Measurements from ENCODE around the gene MAPK10.

Gene MAPK10

DNA sequence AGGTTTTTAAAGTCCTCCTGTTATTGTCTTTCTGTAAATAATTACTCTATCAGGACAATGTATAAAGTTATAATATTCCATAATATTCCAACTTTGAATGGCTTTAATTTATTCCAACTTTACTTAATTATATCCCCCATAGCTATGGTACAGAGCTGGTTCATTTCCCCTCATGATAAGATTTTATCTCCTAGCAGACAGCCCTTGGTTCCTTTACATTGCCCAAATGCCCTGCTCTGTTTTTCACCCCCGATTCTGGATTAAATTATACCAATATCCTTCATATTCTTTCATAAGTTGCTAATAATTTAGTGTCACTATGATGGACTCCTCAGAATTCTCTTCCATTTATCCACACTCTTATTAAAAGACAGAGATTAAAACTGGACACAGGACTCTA lies 340.5 kb downstream of the MAPK10 start:
- no peak overlapping the region for H3K27ac ChIP-seq (ENCODE audit: low read length)
- no peak overlapping the region for H3K4me2 ChIP-seq (ENCODE audit: low read length)
- no peak overlapping the region for H3K9ac ChIP-seq (ENCODE audit: low read length)
- no peaks in the 10 kb centered on the region for H3K36me3 ChIP-seq (replicated peaks; ENCODE audit: low read depth, low read length)
- no peaks in the 10 kb centered on the region for H3K27me3 ChIP-seq (ENCODE audit: low read depth, low read length)
- H3K4me1 ChIP-seq (ENCODE audit: low read length) = peaks cover 11% of the 10 kb centered on the region
- no peaks in the 10 kb centered on the region for H3K79me2 ChIP-seq (ENCODE audit: low read length)
- TF ChIP-seq EZH2phosphoT487 (IDR thresholded peaks at IDR 0.05; ENCODE audit: low read depth) = no peak
- TF ChIP-seq, protein P1, sequence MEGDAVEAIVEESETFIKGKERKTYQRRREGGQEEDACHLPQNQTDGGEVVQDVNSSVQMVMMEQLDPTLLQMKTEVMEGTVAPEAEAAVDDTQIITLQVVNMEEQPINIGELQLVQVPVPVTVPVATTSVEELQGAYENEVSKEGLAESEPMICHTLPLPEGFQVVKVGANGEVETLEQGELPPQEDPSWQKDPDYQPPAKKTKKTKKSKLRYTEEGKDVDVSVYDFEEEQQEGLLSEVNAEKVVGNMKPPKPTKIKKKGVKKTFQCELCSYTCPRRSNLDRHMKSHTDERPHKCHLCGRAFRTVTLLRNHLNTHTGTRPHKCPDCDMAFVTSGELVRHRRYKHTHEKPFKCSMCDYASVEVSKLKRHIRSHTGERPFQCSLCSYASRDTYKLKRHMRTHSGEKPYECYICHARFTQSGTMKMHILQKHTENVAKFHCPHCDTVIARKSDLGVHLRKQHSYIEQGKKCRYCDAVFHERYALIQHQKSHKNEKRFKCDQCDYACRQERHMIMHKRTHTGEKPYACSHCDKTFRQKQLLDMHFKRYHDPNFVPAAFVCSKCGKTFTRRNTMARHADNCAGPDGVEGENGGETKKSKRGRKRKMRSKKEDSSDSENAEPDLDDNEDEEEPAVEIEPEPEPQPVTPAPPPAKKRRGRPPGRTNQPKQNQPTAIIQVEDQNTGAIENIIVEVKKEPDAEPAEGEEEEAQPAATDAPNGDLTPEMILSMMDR (IDR thresholded peaks at IDR 0.05; ENCODE audit: low read depth, low read length) = no peak
- H4K20me1 ChIP-seq (ENCODE audit: insufficient read depth, low read length) = no peaks in the 10 kb centered on the region
- H3K9me3 ChIP-seq (ENCODE audit: insufficient read depth, low read length) = no peaks in the 10 kb centered on the region
- no peak overlapping the region for H2AFZ ChIP-seq (ENCODE audit: low read depth, low read length)
- no peak overlapping the region for H3K4me3 ChIP-seq (ENCODE audit: low read length)

DNA sequence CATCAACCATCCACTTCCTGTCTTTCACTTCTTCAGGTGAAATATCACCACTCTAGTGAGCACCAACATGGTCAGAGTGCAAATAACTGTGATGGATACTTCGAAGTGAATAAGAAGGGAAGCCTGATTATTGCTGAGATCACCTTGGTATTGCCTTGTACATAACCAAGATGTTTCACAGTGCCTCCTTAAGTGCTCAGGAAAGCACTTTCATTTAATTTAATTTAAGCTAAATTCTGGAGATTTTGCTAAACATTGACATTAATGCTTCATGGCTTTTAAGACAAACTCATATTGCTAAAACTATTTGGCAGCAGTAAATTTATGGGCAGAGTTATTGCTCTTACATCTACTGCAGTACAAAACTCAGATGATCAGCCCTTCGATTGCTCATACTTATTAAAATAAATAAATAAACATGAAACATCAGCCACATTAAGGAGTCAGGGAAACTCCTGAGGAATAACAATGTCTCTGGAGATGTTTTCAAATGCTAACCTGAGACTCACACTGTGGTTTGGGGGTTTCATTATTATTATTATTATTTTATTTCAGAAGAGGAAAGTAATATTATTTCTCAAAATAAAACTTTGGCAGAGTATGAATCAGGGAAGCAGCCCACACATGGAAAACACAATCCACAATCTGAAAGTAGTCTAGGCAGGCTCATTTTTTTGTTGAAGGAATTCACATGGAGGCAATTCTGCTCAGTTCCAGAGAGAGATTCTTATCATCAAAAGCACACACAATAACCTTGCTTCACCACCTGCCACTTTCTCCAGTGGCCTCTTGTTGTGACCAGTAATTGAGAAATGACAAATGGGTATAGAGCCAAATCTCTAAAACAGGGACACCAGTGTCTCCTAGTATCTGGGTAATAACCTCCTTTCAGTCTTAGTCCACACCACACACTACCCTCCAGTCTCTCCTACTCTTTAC lies 344.2 kb downstream of the MAPK10 start:
- H3K36me3 ChIP-seq (replicated peaks; ENCODE audit: low read depth, low read length) = no peaks in the 10 kb centered on the region
- no peak overlapping the region for H3K27ac ChIP-seq (ENCODE audit: low read length)
- no peak overlapping the region for H3K9ac ChIP-seq (ENCODE audit: low read length)
- H3K4me2 ChIP-seq (ENCODE audit: low read length) = no peak overlapping the region
- no peak overlapping the region for H2AFZ ChIP-seq (ENCODE audit: low read depth, low read length)
- no peaks in the 10 kb centered on the region for H3K79me2 ChIP-seq (ENCODE audit: low read length)
- H3K4me3 ChIP-seq (ENCODE audit: low read length) = no peak overlapping the region
- no peaks in the 10 kb centered on the region for H3K27me3 ChIP-seq (ENCODE audit: low read depth, low read length)
- no peaks in the 10 kb centered on the region for H4K20me1 ChIP-seq (ENCODE audit: insufficient read depth, low read length)
- H3K4me1 ChIP-seq (ENCODE audit: low read length) = peaks cover 16% of the 10 kb centered on the region
- no peaks in the 10 kb centered on the region for H3K9me3 ChIP-seq (ENCODE audit: insufficient read depth, low read length)
- TF ChIP-seq, protein P1 (IDR thresholded peaks at IDR 0.05; ENCODE audit: low read depth, low read length) = no peak
- no peak for TF ChIP-seq EZH2phosphoT487 (IDR thresholded peaks at IDR 0.05; ENCODE audit: low read depth)

DNA sequence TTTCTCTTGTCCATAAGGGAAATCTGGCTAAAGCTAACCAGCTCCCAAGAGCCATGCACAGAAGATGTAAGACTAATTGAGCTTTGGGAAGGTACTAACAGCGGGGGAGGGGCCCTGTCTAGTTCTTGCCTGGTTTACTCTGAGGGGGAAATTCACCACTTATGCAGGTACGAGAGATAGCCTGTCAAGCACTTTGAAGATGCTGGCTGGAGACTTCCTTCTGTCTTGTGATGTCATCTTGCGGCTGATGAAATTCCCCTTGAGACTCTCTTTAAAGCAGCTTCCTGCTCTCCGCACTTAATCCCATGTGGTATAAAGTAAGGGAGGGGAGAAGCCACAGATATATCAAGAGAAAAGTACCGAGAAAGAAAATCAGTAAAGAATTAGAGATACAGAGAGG lies 345.3 kb downstream of the MAPK10 start:
- TF ChIP-seq EZH2phosphoT487 (IDR thresholded peaks at IDR 0.05; ENCODE audit: low read depth) = no peak
- TF ChIP-seq, protein P1 (IDR thresholded peaks at IDR 0.05; ENCODE audit: low read depth, low read length) = no peak
- H3K27me3 ChIP-seq (ENCODE audit: low read depth, low read length) = no peaks in the 10 kb centered on the region
- H3K27ac ChIP-seq (ENCODE audit: low read length) = no peak overlapping the region
- H3K4me1 ChIP-seq (ENCODE audit: low read length) = peaks cover 16% of the 10 kb centered on the region
- no peaks in the 10 kb centered on the region for H3K9me3 ChIP-seq (ENCODE audit: insufficient read depth, low read length)
- no peak overlapping the region for H3K9ac ChIP-seq (ENCODE audit: low read length)
- peak overlapping the region; percentile 31 for H3K4me2 ChIP-seq (ENCODE audit: low read length)
- no peaks in the 10 kb centered on the region for H3K36me3 ChIP-seq (replicated peaks; ENCODE audit: low read depth, low read length)
- H2AFZ ChIP-seq (ENCODE audit: low read depth, low read length) = no peak overlapping the region
- no peaks in the 10 kb centered on the region for H4K20me1 ChIP-seq (ENCODE audit: insufficient read depth, low read length)
- no peak overlapping the region for H3K4me3 ChIP-seq (ENCODE audit: low read length)
- H3K79me2 ChIP-seq (ENCODE audit: low read length) = no peaks in the 10 kb centered on the region

DNA sequence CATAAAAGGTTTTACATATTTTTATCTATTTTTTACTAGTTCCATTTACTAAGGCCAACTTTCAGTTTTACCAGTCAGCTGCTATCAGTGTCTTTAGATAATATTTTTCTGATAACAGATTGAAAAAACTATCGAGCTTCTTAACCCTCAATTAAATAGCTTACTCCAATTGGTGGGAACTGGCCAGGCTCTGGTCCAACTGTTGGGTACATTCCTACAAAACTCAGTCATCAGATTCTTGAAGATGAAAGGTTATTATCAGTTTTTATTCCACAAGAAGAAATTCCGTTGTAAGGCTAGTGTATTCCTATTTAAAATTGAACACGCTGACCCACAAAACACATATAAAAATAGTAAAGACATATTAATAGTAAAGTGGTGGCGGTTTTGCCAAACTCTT lies 346.2 kb downstream of the MAPK10 start:
- H2AFZ ChIP-seq (ENCODE audit: low read depth, low read length) = no peak overlapping the region
- H3K4me3 ChIP-seq (ENCODE audit: low read length) = no peak overlapping the region

More for the DNA sequence above, 346.2 kb downstream of the MAPK10 start:
- Histone ChIP-seq H4K20me1 (ENCODE audit: insufficient read depth, low read length) (no peaks in the 10 kb centered on the region), H3K9me3 (ENCODE audit: insufficient read depth, low read length) (no peaks in the 10 kb centered on the region), H3K27me3 (ENCODE audit: low read depth, low read length) (no peaks in the 10 kb centered on the region), H3K4me2 (ENCODE audit: low read length) (no peak overlapping the region), H3K79me2 (ENCODE audit: low read length) (no peaks in the 10 kb centered on the region), H3K9ac (ENCODE audit: low read length) (no peak overlapping the region), H3K4me1 (ENCODE audit: low read length) (peaks cover 16% of the 10 kb centered on the region), H3K36me3 (replicated peaks; ENCODE audit: low read depth, low read length) (no peaks in the 10 kb centered on the region), H3K27ac (ENCODE audit: low read length) (no peak overlapping the region)
- TF ChIP-seq EZH2phosphoT487 (IDR thresholded peaks at IDR 0.05; ENCODE audit: low read depth) = no peak
- TF ChIP-seq, protein P1 (IDR thresholded peaks at IDR 0.05; ENCODE audit: low read depth, low read length) = no peak
